ENCODE data around the gene PITPNM1.
"Not testable (repeated sequence)": the region's sequence is repeated elsewhere in the genome, so short reads cannot be mapped to it uniquely, and the experiment has no call there.

The PITPNM1 gene

DNA sequence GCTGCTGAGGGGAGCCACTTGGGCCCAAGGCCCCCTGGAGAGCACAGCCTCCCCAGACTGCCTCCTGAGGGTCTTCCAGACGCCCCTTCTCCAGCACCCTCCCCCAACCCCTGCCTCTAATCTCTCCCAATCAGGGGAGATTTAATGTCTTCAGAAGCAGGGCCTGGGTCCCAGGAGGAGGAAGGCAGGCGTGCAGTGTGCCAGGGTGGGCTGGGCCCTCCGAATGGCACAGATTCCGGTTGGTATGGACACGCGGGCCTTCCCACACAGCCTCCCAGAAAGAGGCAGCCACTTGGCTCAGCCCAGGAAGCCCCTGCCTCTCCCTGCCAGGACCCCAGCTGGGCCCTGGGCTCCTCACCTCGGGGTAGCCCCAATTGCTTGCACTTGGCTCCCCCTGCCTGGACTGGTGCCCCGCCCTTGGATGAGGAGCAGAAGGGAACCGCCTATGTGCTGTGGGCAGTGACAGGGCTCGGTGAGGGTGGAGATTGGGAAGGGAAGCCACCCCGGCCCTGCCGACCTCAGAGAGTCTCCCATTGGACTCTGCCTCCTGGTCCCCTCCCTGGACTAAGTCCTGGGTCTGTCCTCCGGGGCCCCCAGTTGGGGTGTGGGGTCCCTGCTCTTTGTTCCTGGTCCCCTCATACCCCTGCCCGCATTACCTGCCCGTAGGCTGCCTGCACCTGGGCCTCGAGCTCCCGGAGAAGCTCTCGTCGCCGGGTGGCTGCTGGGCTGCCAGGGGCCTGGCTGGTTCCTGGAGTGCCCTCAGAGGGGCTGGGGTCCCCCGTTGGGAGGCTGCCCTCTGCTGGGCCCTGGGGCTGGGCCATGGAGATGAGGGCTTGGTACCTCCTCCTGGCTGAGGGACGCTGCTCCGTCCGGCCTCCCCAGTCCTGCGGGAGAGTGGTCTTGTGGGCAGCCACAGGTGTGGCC, 18.7 kb upstream of the PITPNM1 start:
- no peak for DNase-seq

DNA sequence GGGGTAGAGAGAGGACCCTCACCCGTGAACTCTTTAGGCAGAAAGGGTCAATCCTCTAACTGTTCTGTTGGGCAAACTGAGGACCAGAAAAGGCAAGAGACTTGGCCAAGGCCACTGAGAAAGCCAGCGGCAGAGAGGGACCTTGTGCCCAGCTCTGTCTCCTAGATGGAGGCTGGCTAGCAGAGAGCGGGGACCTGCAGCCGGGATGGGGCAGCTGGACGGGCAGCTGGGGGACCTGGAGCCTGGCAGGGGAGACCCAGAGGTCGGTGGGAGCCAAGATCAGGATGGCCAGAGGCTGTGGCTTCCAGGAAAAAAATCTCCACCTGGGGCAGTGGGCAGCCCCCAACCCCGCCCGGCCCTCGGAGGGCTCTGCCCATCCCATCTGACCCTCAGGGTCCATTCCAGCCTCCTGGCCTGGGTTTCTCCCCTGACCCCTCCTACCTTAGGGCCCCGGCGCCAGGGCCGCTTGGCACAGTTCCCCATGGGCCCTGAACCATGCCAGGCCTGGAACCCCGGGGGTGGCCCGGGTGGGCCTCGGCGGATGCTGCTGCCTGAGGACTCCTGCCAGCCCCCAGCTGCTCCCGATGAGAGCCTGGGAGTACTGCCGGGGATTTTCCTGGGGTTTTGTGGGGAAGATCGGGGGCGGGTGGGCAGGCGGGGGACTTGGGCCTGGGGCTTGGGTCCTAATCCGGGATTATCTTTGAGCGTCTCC, 17.8 kb upstream of the PITPNM1 start, which contains the start of gene CABP2:
TSS of gene CABP2 (minus strand) at position 603 of the 712 bp plus-strand sequence. CDS start at position 483, 120 bp downstream.
- peak; percentile 25 for ATAC-seq
- DNase-seq = no peak

More for the DNA sequence above, 18.7 kb upstream of the PITPNM1 start:
- ATAC-seq = no peak

DNA sequence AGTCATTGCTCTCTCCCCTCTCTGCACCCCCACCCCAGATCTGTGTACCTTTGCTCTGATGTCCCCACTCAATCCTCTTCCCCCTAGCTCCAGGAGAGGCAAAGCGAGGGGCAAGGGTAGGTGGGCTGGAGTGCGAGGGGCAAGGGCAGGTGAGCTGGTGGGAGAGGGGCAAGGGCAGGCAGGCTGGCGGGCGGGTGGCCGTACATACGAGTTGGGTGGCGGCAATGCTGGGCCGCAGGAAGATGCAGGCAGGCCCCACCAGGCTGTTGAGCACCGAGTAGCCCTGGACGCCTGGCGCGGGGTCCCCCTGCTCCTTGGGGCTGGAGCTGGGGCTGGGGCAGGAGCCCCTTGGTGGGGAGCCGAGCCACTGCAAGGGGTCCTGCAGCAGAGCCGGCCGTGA, 17.2 kb upstream of the PITPNM1 start:
- ATAC-seq = no peak
- no peak for DNase-seq

DNA sequence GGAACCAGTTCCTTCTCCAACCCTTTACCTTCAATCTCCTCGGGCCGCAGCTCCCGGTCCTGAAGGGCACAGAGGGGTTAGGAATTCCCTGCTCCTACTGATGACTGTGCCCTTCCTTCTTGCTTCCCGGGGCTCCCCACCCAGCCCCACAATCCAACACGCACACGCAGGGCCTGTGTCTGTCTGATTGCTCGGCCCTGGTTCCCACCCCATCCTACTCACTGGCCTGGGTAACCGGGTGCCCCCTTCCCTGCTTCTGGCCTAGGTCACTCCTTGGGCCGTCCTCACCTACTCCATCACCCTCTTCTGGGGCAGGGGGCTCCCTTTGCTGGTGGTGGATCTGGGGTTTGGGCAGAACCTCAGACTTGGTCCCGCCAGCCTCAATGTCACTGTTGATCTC, 16.8 kb upstream of the PITPNM1 start:
- DNase-seq (no peak), ATAC-seq (no peak)

DNA sequence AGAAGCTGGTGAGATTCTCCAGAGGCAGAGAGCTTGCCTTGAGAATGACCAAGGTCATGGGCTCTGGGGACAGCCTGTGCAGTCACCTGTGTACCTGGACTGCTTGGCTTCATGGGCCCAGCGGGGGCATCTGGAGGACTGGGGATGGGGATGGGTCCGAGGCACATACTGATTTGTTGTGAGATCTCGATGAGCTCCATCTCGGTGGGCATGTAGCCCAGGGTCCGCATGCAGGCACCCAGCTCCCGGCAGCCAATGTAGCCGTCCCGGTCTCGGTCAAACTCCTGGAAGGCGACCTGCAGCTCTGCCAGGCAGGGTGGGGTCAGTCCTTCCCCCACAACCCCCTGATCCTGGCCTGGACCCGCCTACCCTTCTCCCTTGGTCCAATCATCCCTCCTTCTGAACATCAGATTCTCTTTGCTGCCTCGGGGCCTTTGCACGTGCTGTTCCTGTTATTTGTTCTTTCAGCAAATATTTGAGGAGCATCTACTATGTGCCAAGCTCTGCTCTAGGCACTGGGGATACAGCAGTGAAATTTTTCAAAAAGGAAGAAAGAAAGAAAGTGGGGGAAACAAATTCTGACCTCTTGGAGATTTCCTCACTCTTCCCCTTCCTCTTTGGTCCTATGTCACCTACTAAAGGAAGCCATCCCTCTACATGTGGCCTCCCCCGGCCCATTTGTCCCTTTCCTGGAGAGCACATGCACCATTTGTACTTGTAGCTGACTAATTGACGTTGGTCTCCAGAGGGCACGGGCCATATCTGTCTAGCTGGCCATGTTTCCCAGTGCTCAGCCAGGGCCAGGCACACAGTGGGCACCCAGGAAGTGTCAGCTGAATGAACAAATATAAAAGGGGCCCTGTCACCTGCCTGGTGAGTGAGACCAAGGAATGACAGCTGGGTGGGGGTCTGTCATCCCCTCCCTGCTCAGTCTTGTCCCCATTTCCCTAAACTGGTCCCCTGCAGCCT, 16.0 kb upstream of the PITPNM1 start:
- DNase-seq (no peak), ATAC-seq (no peak)

DNA sequence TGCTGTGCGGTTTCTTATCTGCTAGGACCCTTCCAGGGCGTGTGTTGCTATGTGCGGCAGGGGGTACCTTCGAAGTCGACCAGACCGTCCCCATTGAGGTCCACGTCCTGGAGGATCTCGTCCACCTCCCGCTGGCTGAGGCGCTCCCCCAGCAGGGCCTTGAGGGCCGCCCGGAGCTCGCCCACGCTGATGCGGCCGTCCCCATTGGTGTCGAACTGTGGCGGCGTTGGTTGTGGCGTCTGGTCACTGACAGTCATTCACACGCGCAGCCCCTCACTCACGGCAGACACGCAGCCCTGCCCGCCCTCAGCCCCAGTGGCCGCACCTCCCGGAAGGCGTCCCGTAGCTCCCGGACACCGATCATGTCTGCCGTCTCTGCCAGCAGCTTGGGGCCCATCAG, 14.6 kb upstream of the PITPNM1 start:
- DNase-seq (no peak), ATAC-seq (no peak)

DNA sequence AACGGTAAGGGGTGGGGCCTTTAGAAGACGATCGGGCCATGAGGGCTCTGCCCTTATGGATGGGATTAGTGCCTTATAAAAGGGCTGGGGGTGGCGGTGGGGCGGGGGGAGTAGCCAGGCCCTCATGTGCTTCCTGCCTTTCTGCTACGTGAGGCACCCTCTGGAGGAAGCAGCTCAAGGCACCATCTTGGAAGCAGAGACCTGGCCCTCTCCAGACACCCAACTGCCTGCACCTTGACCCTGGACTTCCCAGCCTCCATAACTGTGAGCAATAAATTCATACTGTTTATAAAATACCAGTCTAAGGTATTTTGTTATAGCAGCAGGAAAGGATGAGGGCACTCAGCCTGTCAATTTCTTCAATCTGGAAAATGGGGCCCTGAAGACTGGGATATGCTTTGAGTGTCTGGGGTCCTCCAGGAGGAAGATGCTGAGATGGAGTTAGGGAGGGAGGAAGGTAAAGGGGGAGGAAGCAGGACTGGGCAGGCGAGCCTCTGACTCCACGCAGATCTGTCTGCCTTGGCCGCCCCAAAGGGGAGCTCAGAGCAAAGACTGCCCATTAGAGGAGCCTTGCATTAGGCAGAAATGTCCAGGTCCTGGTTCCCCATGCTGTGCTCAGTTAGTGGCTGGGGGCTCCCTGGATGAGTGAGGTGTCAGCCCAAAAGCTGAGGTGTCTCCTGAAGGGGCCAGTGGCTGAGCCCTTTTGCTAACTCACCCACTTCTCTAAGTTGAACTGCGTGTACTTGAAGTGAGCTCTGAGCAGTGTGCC, 12.8 kb upstream of the PITPNM1 start:
- ATAC-seq (no peak), DNase-seq (no peak)

DNA sequence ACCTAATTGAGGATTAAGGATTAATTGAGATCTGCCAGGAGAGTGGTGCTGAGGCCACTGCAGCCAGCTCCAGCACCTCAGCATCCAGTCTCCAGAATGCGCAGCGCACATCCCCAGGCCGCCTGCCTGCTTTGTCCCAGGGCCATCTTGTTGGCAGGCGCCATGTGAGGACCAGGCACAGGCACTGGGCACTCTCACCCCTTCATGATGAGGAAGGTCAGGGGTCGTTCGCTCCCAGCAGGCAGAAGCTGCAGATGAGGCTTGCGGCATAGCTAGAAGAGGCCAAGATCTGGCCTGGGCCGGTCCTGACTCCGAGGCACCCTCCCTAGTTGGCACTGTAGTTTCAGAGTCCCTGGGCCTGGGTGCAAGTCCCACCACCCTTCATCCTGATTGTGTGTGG, 11.6 kb upstream of the PITPNM1 start:
- DNase-seq = no peak
- no peak for ATAC-seq

DNA sequence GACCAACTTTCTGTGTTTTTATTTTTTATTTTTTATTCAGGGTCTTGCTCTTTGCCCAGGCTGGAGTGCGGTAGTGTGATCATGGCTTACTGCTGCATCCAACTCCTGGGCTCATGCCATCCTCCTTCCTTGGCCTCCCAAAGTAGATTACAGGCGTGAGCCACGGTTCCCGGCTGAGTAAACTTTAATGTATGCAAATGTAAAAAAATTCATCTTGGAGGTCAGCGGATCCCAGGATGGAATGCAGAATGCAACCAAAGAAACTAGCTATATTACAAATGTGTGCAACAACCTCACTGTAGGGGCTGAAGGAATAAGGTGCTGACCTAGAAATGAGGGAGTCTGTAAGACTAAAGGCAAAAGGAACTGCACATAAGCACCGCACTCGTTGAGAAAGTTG, 9.0 kb upstream of the PITPNM1 start:
- ATAC-seq (no peak), DNase-seq (no peak)

DNA sequence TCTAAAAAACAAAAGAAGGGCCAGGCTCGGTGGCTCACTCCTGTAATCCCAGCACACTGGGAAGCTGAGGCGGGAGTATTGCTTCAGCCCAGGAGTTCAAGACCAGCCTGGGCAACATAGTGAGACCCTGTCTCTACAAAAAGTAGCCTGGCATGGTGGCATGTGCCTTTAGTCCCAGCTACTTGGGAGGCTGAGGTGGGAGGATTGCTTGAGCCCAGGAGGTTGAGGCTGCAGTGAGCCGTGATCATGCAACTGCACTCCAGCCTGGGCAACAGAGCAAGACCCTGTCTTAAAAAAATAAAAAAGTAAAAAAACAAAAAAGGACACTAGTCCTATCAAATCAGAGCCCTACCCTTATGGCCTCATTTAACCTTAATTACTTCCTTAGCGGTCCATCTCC, 6.4 kb upstream of the PITPNM1 start:
- DNase-seq, ATAC-seq: not testable (repeated sequence)

DNA sequence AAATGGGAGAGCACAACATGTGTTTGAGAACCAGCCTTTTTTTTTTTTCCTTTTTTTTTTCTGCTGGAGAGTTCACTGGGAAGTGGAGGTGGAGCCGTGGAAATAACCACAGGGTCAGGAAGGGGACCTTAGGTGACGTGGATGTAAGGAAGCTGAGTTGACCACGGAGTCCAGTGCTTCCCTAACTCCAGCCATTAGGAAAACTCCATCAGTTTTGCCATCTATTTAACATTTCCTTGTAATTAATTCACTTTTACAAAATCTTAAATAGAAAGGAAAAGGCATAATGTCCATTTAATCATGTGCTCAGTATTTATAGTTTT, 4.8 kb upstream of the PITPNM1 start:
- ATAC-seq (no peak), DNase-seq (no peak)

DNA sequence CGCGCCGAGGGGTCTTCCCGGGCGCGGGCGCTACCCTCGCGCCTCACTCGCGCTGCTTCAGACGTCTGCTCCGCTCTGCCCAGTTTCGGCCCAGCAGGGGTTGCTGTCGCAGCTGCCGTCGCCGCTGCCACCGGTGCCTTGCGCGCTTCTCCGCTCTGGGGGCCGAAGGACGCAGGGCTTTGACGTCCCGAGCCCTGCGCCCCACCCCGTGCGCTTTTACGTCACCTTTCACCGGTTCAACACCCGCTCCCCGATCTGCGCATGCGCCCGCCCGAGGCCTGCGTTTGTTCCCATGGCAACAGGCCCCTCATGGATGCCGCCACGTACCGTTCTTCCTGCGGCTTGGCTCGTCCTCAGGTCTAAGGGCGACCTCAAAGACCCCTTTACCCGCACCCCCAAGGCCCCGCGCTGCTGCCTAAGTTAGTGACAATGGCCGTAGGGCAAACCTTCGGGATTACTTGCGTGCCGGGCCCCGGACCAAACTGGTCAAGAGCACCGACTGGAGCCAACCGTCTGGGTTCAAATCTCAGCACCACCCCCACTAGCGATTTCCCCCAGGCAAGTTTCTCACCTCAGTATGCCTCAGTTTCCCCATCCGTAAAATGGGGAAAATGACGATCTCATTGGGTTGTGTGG, 3.4 kb upstream of the PITPNM1 start:
- ATAC-seq (peak; percentile 11), DNase-seq (peak; percentile 100)

DNA sequence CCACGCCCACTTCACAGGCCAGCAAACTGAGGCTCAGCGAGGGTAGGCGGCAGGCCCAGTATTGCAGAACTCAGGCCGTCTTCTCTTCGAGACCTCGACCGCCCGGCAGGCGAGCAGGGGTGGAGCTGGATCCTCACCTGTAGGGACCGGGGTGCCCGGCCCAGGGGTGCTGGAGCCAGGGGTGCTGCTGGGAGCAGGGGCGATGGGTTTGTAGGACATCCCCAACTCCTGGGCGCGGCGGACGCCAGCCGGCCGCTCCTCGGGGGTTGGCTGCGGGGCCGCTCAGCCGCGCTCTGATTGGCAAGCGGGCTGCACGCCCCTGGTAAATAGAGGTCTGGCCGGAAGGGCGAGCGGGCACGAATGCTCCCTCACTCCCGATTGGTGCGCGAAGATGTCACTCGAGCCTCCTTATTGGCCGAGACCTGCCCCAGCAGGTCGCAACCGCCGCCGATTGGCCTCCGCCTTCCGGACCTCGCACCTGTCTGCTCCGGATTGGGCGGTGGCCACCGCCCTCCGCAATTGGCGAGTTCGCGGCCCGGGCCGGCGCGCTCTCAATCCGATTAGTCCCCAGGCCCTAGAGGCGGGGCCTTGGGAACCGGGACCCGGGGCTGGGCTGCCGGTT, 2.8 kb upstream of the PITPNM1 start, which contains the start of gene CDK2AP2:
TSS of gene CDK2AP2 (minus strand) at position 299 of the 622 bp plus-strand sequence. CDS start at position 219, 80 bp downstream.
- ATAC-seq = peak; percentile 77
- peak; percentile 99 for DNase-seq

DNA sequence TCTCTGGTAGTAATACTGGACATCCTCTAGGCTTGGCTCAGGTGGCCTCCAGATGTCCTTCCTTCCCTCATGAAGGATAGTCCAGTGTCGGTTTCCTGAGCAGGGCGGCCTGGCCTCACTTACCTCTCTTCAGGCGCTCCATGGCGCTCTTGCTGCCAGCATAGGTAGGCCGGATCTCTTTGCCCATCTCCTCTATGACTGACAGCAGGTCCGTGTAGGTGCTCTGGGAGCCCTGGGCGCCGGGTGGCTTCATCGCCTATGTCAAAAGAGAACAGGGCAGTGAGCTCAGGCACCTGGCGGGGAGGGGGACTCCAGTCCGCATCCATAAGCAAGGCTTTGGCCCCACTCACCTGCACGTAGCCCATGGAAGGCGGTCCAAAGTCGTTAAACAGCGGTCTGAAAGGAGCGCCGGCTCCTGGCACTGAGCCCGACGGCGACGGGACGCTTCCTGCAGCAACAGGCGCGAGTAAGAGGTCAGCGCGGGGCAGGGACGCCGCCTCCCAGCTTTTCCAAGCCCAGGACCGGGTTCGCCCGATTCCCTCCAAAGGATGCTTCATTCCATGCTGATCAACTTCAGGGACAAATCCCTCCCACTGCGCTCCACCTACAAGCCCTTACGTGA, 2.2 kb upstream of the PITPNM1 start:
- no peak for DNase-seq

DNA sequence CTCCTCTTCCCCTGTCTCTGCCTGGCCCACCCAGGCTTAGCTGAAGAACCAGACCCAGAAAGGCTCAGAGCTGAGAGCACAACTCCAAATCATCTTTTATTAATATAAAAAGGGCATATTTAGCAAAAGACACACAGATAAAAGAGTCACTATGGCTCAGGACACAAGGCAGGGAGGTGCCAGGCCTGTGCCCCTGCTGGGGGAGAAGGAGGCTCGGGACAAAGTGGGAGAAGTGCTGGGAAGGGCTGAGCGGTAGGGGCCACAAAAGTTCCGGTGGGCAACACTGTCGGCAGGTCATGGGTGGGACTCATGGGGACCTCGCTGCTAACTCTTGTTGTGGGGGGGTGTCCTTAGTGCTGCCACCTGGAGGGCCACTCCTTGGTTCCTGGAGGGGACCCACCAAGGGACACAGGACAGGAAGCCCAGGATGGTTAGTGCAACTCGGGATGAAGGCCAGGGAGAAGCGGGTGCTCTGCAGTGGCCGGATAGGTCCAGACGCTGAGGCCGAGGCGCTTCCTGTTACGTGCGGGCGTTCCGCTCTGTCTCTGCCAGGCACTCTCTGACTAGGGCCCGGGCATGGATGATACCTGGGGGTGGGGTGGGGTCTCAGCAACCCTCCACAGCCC, 1.4 kb upstream of the PITPNM1 start:
- ATAC-seq (no peak), DNase-seq (no peak)

More for the DNA sequence above, 2.2 kb upstream of the PITPNM1 start:
- ATAC-seq = no peak

DNA sequence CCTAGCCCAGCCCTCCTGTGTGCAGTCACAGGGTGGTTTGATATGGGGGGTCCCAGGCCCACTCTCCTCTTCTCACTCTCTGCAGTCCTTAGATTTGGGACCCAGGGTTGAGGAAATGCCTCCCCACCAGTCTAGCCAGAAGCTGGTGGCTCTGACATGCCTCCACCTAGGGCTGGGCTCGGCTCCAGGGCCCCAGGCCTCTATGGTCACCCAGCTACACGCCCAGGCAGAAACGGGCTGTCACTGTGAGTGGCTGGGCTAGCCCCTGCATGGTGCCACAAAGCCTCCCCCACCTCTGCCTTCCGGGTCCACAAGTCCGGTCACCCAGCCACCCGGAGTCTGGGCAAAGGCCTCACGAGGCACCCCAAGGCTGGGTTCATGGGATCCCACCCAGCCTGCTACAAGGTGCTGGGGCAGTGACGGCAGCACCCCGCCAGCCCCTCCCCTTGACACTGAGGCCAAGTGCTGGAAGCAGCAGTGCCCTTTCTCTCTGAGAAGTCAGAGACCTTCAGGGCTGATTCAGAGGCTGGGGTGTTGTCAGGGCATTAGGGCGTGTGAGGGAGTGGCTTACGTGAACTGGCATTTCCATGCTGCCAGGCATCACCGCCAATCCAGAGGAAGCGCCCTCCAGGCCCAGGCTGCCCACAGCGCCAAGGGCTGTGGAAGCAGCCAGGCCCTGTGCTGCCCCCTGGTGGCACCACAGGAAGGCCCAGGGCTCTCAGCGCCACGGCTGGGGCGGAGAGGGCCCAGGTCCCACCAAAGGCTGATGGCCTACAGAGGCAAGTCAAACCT, 638 bp upstream of the PITPNM1 start:
- ATAC-seq (peak; percentile 76), DNase-seq (peak; percentile 95)

DNA sequence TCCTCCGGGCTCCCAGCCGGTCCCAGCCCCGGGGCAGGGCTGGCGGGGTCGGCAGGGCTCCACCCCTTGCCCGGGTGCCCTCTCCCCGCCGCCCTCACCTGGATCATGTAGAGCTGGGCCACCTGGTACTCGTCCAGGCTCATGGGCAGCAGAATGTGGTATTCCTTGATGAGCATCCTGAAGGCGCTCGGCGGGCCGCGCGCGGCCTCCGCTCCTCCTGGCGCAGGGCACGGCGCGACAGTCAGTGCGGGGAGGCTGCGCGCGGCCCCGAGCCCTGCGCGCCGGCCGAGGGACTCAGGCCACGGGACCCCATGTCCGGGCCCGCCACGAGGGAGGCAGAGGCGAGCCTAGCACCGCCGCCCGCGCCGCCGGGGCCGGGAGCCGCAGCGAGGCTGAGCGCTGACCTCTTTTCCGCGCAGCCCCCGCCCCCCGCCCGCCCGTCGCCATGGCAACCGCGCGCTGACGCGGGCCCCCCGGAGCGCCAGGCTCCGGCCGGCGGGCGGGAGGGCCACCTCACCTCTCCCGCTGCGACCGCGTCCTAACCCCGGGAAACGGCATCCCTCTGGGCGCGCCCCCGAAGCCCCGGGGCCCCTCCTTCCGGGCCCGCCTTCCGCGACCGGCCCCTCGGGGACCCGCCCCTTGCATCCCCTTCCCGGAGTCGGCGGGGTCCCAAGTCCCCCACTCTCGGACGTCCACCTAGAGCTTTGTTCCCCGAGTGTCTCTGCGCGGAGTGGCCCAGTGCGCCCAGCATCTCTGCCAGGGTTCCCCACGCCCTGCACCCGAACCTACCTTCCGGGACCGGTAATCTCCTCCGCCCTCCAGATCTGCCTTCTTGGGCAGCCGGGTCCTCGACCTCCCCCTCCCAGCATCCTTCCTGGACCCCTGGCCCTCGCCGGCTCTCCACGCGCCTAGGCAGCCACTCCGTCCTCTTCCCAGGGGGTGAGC, 886 bp downstream of the PITPNM1 start:
- peak; percentile 64 for DNase-seq

More for the DNA sequence above, 886 bp downstream of the PITPNM1 start:
- no peak for ATAC-seq
